ENCODE data around the gene CELF6.

- TF ChIP-seq, protein P1, sequence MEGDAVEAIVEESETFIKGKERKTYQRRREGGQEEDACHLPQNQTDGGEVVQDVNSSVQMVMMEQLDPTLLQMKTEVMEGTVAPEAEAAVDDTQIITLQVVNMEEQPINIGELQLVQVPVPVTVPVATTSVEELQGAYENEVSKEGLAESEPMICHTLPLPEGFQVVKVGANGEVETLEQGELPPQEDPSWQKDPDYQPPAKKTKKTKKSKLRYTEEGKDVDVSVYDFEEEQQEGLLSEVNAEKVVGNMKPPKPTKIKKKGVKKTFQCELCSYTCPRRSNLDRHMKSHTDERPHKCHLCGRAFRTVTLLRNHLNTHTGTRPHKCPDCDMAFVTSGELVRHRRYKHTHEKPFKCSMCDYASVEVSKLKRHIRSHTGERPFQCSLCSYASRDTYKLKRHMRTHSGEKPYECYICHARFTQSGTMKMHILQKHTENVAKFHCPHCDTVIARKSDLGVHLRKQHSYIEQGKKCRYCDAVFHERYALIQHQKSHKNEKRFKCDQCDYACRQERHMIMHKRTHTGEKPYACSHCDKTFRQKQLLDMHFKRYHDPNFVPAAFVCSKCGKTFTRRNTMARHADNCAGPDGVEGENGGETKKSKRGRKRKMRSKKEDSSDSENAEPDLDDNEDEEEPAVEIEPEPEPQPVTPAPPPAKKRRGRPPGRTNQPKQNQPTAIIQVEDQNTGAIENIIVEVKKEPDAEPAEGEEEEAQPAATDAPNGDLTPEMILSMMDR (IDR thresholded peaks at IDR 0.05; ENCODE audit: low read length): no peak
- TF ChIP-seq EZH2phosphoT487 (IDR thresholded peaks at IDR 0.05; ENCODE audit: low read length): no peak
Measured at GRCh38 chr15:72358650-72359171, 38.8 kb upstream of the CELF6 start.

All from MM.1S (cell line).